ENCODE data around the gene RAB40B. TPM values are rescaled to one million over a fixed set of nuclear protein-coding genes. Genes with fewer than 3 reads are reported as not detected.

The RAB40B gene
- total and polyA plus RNA-seq, 4 donors = 2.9 to 12.1 (median 10.5) TPM

DNA sequence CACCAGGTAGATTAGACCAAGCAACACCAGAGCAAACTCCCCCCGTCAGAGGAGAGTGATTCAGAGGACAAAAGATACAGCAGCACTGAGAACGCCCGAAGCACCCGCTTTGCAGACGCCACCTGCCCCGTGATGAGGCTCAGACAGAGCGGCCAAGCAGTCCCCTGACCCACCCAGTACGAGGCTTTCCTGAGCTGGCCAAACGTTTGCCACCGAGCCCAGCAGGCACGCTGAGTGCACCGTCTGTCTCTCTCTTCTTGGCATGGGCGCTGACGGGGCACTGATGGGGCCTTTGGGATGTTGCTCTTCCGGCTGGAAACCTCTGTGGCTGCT is 30.9 kb downstream of the RAB40B start:
- Histone ChIP-seq H3K4me3 (ENCODE audit: low read depth in 1 of 3, low read length in 3 of 3) (no peak overlapping the region), H3K36me3 (ENCODE audit: control insufficient read depth in 4 of 4, insufficient read depth in 3 of 4, low read depth in 1 of 4, low read length in 3 of 4) (no peaks in the 10 kb centered on the region), H3K27ac (ENCODE audit: low read depth in 1 of 2, low read length in 2 of 2) (no peak overlapping the region), H3K9ac (ENCODE audit: low read depth in 1 of 2, low read length in 2 of 2) (no peak overlapping the region), H3K9me3 (ENCODE audit: control insufficient read depth in 4 of 4, low read length in 3 of 4) (no peaks in the 10 kb centered on the region), H3K4me1 (ENCODE audit: control insufficient read depth in 4 of 4, insufficient read depth in 4 of 4, low read length in 3 of 4) (peaks cover 1 to 7% (median 3%) of the 10 kb centered on the region in 4 donors), H3K27me3 (ENCODE audit: control insufficient read depth in 4 of 4, insufficient read depth in 4 of 4, low read length in 3 of 4) (no peaks in the 10 kb centered on the region)
- 95% methylated on average over 15 of the region's 15 CpGs for WGBS
- no peak for DNase-seq (ENCODE audit: low spot score)
- TF ChIP-seq HNF4G (IDR thresholded peaks at IDR 0.05) (no peak), FOXA1 (IDR thresholded peaks at IDR 0.05) (no peak), JUND (IDR thresholded peaks at IDR 0.05) (no peak), GABPA (IDR thresholded peaks at IDR 0.05 in 1 of 2, conservative IDR thresholded peaks at IDR 0.05 in 1 of 2) (no peak), SP1 (IDR thresholded peaks at IDR 0.05) (no peak), FOXA2 (IDR thresholded peaks at IDR 0.05) (no peak), HNF4A (conservative IDR thresholded peaks at IDR 0.05) (no peak), RXRA (IDR thresholded peaks at IDR 0.05) (no peak), EGR1 (IDR thresholded peaks at IDR 0.05; ENCODE audit: low read depth in 2 of 2) (no peak), YY1 (IDR thresholded peaks at IDR 0.05) (no peak), TAF1 (conservative IDR thresholded peaks at IDR 0.05) (no peak), RAD21 (IDR thresholded peaks at IDR 0.05) (no peak), NR2F2 (IDR thresholded peaks at IDR 0.05) (no peak)
- TF ChIP-seq, protein P1, sequence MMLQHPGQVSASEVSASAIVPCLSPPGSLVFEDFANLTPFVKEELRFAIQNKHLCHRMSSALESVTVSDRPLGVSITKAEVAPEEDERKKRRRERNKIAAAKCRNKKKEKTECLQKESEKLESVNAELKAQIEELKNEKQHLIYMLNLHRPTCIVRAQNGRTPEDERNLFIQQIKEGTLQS (IDR thresholded peaks at IDR 0.05) = no peak
- TF ChIP-seq, protein P2, sequence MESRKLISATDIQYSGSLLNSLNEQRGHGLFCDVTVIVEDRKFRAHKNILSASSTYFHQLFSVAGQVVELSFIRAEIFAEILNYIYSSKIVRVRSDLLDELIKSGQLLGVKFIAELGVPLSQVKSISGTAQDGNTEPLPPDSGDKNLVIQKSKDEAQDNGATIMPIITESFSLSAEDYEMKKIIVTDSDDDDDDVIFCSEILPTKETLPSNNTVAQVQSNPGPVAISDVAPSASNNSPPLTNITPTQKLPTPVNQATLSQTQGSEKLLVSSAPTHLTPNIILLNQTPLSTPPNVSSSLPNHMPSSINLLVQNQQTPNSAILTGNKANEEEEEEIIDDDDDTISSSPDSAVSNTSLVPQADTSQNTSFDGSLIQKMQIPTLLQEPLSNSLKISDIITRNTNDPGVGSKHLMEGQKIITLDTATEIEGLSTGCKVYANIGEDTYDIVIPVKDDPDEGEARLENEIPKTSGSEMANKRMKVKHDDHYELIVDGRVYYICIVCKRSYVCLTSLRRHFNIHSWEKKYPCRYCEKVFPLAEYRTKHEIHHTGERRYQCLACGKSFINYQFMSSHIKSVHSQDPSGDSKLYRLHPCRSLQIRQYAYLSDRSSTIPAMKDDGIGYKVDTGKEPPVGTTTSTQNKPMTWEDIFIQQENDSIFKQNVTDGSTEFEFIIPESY (IDR thresholded peaks at IDR 0.05) = no peak
- TF ChIP-seq, protein P3, sequence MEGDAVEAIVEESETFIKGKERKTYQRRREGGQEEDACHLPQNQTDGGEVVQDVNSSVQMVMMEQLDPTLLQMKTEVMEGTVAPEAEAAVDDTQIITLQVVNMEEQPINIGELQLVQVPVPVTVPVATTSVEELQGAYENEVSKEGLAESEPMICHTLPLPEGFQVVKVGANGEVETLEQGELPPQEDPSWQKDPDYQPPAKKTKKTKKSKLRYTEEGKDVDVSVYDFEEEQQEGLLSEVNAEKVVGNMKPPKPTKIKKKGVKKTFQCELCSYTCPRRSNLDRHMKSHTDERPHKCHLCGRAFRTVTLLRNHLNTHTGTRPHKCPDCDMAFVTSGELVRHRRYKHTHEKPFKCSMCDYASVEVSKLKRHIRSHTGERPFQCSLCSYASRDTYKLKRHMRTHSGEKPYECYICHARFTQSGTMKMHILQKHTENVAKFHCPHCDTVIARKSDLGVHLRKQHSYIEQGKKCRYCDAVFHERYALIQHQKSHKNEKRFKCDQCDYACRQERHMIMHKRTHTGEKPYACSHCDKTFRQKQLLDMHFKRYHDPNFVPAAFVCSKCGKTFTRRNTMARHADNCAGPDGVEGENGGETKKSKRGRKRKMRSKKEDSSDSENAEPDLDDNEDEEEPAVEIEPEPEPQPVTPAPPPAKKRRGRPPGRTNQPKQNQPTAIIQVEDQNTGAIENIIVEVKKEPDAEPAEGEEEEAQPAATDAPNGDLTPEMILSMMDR (IDR thresholded peaks at IDR 0.05; ENCODE audit: low read depth, low read length, missing input control) = no peak
- TF ChIP-seq, protein P4, sequence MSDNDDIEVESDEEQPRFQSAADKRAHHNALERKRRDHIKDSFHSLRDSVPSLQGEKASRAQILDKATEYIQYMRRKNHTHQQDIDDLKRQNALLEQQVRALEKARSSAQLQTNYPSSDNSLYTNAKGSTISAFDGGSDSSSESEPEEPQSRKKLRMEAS (IDR thresholded peaks at IDR 0.05) = no peak
- TF ChIP-seq, protein P5, sequence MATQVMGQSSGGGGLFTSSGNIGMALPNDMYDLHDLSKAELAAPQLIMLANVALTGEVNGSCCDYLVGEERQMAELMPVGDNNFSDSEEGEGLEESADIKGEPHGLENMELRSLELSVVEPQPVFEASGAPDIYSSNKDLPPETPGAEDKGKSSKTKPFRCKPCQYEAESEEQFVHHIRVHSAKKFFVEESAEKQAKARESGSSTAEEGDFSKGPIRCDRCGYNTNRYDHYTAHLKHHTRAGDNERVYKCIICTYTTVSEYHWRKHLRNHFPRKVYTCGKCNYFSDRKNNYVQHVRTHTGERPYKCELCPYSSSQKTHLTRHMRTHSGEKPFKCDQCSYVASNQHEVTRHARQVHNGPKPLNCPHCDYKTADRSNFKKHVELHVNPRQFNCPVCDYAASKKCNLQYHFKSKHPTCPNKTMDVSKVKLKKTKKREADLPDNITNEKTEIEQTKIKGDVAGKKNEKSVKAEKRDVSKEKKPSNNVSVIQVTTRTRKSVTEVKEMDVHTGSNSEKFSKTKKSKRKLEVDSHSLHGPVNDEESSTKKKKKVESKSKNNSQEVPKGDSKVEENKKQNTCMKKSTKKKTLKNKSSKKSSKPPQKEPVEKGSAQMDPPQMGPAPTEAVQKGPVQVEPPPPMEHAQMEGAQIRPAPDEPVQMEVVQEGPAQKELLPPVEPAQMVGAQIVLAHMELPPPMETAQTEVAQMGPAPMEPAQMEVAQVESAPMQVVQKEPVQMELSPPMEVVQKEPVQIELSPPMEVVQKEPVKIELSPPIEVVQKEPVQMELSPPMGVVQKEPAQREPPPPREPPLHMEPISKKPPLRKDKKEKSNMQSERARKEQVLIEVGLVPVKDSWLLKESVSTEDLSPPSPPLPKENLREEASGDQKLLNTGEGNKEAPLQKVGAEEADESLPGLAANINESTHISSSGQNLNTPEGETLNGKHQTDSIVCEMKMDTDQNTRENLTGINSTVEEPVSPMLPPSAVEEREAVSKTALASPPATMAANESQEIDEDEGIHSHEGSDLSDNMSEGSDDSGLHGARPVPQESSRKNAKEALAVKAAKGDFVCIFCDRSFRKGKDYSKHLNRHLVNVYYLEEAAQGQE (IDR thresholded peaks at IDR 0.05) = no peak

Measured in liver (tissue), 9 donors.